HG03565 (cell line): ENCODE data around the gene AADACL2.

Source experiments
- ATAC-seq: cut with Tn5 transposase; IDR thresholded peaks from one replicate; pipeline ENCODE4 v1.9.1; 2021; ENCODE audit warnings: mild to moderate bottlenecking, moderate library complexity; ENCODE audit not compliant: unreplicated experiment

Gene AADACL2

DNA sequence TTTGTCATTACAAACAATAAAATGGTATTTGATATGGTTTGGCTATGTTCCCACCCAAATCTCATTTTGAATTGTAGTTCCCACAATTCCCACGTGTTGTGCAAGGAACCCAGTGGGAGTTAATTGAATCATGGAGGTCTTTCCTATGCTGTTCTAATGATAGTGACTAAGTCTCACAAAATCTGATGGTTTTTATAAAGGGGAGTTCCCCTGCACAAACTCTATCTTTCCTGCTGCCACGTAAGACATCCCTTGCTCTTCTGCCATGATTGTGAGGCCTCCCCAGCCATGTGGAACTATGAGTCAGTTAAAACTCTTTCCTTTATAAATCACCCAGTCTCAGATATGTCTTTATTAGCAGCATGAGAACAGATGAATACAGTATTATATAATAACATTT is 64.7 kb downstream of the AADACL2 start:
- no peak for ATAC-seq

- no peak for ATAC-seq
These were observed 66.7 kb downstream of the AADACL2 start for GRCh38 chr3:151800431-151800830.

DNA sequence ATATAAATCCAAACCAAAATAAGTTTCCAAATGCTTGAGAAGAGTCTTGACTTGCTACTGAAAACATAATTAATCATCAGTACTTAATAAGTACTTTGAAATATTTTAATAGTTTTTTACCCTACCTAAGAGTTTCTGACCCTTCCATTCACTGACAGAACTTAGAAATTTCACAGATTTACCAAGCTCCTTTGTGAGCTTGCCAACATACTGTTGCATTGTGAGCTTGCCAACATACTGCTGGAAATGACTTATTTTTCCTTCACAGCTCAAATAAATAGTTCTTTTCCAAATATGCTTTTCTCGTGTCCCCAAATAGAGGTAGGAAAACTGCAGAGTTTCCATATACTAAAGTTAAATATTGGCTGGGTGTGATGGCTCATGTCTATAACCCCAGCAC is 70.5 kb downstream of the AADACL2 start:
- ATAC-seq, result no peak

GRCh38 chr3:151806838-151807237 is 73.1 kb downstream of the AADACL2 start:
- no peak for ATAC-seq
